Activated gamma-delta T cell (primary cell): ENCODE results near the gene C9orf50.

Source experiments
- DNase-seq: peaks from one replicate; lab custom pipeline; 2025; lab: John Stamatoyannopoulos, UW

The C9orf50 gene

DNA sequence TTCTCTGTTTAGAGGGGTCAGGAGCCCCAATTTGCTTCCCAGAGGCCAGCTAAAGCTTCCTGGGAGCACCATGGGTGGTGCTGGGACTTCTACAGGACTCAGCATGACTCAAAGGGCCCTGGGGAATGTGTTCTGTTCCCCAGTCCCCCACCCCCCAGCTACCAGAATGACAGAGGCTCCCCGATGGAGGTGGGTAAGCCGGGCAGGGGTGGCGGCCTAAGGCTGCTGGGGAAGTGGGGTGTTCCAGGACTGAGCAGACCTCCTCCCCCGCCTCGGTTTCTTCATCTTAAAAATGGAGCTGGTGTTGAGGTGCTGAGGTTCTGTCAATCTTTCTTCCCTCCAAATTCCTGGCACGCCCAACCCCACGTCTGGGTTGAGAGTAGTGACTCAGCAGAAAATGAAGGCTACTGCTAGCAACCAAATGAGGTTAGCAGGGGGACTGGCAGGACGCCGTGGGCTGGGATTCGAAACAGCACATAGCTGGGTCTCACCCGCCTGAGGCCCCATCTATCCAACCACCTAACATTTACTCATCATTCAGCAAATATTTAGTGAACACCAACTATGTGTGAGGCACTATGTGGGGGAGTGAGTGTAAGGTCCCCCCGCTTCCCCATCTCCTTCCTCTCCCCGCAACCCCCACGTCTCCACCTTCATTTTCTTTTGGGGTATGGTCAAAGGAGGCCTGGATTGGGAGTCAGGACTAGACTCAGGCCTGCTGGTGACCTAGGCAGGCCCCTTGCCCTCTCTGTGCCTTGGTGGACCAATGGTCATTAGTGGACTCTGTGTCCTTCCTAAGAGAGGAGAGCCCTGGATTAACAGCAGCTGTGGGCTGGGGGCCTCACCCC is 50.2 kb downstream of the C9orf50 start:
- DNase-seq = no peak

DNA sequence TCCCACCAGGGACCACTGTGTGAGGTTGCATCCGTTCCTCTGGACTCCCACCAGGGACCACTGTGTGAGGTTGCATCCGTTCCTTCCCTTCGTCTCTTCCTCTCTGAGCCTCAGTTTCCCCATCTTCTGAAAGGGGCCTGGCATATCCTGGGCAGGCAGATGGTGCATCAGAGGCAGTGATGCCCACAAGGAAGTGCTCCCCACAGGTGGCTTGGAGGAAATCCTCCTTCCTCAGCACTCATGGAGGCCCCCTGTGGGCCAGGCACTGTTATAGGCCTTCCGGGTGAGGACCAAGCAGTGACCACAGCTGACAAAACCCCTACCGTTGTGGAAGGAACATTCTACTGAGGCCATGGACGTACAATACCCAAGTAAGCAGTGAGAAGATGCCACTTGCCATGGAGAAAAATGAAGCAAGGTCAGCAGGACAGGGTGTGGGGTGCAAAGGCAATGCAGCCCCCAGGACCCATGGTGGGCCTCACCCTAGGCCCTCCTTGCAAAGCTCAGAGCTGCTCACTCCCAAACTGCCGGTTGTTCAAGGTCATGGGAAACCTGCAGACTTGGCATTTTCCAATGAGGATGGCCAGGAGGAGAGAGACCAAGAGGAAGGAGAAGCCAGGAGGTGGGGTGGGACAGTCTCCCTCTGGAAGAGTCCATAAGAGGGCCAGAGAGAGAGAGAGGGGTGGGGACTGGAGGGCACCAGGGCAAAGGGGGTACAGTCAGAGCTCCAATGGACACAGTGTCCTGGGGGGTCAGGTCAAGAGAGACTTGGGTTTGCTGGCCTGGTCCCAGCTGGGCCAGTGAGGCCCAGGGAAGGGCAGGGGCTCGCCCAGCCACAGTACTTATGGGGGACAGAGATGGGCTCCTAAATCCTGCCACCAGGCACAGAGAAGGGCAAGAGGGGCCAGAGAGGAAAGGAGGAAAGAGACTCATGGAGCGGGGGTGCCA is 51.1 kb downstream of the C9orf50 start:
- DNase-seq = no peak

DNA sequence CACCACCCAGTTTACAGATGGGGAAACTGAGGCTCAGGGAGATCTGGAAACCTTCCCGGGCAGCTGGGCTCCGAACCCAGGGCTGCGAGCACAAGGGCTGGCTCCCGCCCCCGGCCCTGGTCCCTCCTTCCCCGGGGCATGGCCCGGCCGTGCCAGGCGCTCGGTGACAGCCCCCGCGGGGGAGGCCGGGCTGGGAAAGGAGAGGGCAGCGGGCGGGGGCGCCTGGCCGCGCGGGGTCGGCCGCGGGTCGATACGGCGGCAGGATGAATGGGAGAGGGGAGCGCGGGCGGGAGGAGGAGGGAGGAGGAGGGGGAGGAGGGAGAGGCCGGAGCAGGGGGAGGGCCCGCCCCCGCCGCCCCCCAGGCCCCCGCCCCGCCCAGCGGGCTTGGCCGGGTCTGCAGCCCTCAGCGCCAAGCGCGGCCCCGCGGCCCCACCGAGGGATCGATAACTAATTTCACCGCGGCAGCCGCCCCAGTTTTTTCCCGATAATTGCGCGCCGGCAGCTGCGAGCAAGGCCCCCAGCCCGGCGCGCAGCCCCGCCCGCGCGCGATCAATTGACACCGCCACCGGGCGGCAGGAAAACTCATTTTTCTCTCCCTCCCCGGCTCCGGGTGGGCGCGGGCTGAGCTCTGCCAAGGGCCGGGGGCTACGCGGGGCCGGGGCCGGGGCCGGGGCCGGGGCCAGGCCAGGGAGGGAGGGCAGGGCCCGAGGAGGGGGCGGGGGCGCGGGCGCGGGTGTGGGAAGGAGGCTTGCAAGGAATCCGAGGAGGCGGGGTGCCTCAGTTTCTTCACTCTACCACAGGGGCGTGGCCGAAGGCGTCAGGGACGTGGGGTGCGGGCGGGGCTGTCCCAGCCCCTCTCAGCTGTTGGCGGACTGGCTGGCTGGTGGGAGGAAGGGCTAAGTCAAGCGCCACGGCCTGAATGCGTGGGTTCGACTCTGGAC is 52.1 kb downstream of the C9orf50 start:
- no peak for DNase-seq

DNA sequence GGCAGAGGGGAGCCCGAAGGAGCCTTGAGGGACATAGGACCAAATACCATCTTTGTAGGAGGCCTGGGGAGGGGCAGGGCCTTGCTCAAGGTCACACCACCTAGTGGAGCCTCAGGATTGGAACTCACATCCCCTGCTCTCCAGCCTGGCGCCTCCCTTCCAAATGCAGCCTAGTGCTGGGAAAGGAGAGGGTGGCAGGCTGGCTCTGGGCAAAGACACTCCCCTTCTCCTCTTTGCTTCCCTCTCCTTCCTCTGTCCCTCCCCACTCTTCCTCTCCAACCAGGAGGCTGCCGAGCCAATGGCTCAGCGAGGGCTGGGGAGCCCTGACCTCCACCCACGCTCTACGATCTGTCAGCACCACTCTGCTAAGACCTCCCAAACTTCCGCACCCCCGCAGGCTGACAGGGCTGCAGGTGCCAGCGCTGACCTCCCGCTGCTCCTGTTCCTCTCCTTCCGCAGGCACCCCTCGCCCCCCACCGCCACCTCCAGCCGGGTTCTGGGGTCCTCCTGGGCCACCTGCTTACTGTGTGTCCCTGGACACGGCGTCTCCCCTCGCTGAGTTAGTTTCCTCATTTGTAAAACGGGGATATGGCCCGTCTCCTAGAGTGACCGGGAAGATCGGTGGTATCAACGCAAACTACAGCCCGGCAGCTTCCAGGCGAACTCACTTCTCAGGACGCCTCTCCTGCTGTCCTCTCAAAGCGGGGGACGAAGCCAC is 52.9 kb downstream of the C9orf50 start:
- DNase-seq = no peak

DNA sequence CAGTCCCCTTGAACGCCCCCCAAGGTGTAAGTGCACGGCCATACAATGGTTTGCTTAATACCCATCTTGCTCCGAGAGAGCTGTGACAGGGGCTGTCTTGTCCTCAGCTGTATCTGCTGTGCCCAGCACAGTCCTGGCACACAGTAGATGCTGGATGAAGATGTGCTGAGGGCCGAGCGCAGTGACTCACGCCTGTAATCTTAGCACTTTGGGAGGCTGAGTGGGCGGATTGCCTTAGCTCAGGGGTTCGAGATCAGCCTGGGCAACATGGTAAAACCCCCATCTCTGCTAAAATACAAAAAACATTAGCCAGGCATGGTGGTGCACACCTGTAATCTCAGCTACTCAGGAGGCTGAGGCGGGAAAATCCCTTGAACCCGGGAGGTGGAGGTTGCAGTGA is 53.6 kb downstream of the C9orf50 start:
- DNase-seq = no peak

DNA sequence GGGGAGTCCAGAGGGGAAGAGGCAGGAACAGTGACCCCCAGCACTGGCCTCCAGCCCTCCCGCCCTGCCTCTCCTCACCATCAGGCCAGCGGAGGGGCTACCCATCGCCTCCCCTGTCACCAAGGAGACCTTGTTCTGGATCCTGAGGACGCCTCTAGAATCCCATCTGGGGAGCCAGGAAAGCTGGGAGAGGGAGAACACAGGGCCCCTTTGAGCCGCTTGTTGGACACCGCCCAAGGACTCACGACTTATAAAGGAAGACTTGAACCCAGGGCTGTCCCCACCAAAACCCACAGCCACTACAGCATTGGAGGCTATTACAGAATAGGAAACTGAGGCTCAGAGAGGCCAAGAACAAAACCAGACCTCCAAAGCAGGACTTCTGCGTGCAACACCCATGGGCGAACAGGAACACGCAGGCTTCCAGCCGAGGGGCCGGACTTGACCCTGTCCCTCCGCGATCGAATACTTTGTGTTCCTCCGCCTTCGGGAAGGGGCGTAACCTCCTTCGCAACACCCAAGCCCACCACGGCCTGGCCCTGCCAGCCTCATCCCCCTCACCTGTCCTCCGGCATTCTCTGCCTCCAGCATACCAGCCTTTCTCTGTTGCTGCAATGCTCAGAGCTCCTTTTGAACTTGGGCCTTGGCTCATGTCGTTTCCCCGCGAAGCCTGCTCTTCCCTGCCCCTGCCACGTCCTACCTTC is 54.2 kb downstream of the C9orf50 start:
- DNase-seq = no peak

DNA sequence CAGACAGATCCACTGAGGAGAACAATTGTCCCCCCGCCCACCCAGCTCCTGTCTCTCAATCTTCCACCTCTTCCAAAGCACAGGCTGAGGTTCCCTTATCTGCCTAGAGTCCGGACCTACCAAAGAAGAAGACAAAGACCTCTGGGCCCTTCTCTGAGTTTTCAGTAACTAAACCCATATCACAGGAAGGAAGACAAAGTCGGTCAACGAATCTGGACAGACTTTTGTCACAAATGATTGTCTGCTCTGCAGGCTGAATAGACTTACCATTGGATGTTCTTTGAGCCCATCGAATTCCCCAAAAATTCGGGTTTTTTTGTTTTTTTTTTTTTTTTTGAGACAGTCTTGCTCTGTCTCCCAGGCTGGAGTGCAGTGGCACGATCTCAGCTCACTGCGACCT is 58.0 kb downstream of the C9orf50 start:
- DNase-seq = no peak

DNA sequence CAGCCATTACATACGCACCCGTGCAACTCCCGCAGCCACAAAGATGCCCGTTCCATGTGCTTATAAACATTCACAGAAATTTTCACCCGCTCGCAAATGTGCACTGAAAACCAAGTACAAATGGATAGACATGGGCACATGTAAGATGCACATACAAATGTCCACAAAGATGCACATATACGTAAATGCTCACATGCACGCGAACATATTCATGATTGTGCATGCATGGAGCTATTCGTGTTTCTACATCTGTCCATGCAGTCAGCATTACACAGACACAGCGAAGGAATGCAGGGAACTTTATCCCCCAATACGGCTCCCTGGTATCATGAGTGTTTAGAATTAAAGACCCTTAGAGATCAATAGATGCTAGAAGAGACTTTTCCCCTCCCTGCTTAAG is 58.4 kb downstream of the C9orf50 start:
- no peak for DNase-seq
